H1 (cell line): ENCODE results near the gene SEMA7A. TPM values are rescaled to one million over a fixed set of nuclear protein-coding genes. Genes with fewer than 3 reads are reported as not detected.

ENCODE experiments used
- CTCF ChIA-PET: fragments of 300-600 bp; sonication (Branson Sonifier 250); formaldehyde crosslinking; loops from one replicate; lab custom pipeline; 2021; ENCODE audit not compliant: partially characterized antibody; lab: Charles Lee
- POLR2A ChIA-PET: fragments of 300-600 bp; sonication (Branson Sonifier 250); formaldehyde crosslinking; loops from one replicate; lab custom pipeline; 2021; ENCODE audit warnings: inconsistent platforms; ENCODE audit not compliant: partially characterized antibody; lab: Charles Lee
- DNase-seq, 2 experiments: peaks; one replicate each; pipeline versions ENCODE4 v3.0.0 to v3.0.0-alpha.2; 2010 to 2022; ENCODE audit warnings: low spot score in 2 of 2, low read depth in 1 of 2, mixed read lengths in 1 of 2
- FAIRE-seq: peaks from 2 replicates; lab custom pipeline; 2011; peaks lifted over from hg19 to GRCh38; lab: Jason Lieb, UNC
- H2AFZ ChIP-seq: 2 replicates; pipeline ENCODE4 v1.8.1; 2012; ENCODE audit warnings: low read length, inconsistent platforms
- H2AK5ac ChIP-seq: 2 replicates; pipeline ENCODE4 v1.6.1; 2013; ENCODE audit warnings: low read depth, low read length
- H2BK120ac ChIP-seq: replicated peaks from 2 replicates; pipeline ENCODE3; 2013; ENCODE audit warnings: low read depth, low read length, inconsistent platforms
- H2BK12ac ChIP-seq: 2 replicates; pipeline ENCODE4 v1.6.1; 2013; ENCODE audit warnings: low read depth, low read length
- H2BK15ac ChIP-seq: 2 replicates; pipeline ENCODE4 v1.6.1; 2013; ENCODE audit warnings: low read length
- H2BK20ac ChIP-seq: 2 replicates; pipeline ENCODE4 v1.6.1; 2013; ENCODE audit warnings: low read length
- H2BK5ac ChIP-seq: 2 replicates; pipeline ENCODE4 v1.6.1; 2013; ENCODE audit warnings: low read depth, low read length
- H3K14ac ChIP-seq: 2 replicates; pipeline ENCODE4 v1.6.1; 2013; ENCODE audit warnings: inconsistent platforms; ENCODE audit not compliant: insufficient read length
- H3K18ac ChIP-seq: 2 replicates; pipeline ENCODE4 v1.6.1; 2013; ENCODE audit warnings: low read length; ENCODE audit errors: extremely low read depth
- H3K23ac ChIP-seq: 2 replicates; pipeline ENCODE4 v1.6.1; 2013; ENCODE audit warnings: inconsistent platforms; ENCODE audit not compliant: insufficient read length
- H3K23me2 ChIP-seq: 2 replicates; pipeline ENCODE4 v1.6.1; 2013; ENCODE audit warnings: low read depth, low read length
- H3K27ac ChIP-seq: 2 replicates; pipeline ENCODE4 v1.6.1; 2011; ENCODE audit warnings: low read depth, low read length, inconsistent platforms
- H3K27me3 ChIP-seq, 4 experiments: replicated peaks in 1 of 4; 1 replicate in 1 of 4; 2 replicates in 3 of 4; pipeline versions ENCODE4 v1.6.1 to v1.8.1; 2011 to 2013; ENCODE audit warnings: low read length in 3 of 4, mild to moderate bottlenecking in 3 of 4, inconsistent platforms in 2 of 4, mixed read lengths in 2 of 4, moderate library complexity in 1 of 4; ENCODE audit not compliant: control insufficient read depth in 3 of 4, insufficient read depth in 3 of 4; ENCODE audit errors: extremely low read depth in 1 of 4
- H3K36me3 ChIP-seq, 4 experiments: 2 replicates each; pipeline versions ENCODE4 v1.6.1 to v1.8.1; 2011 to 2013; ENCODE audit warnings: mild to moderate bottlenecking in 4 of 4, low read length in 3 of 4, moderate library complexity in 2 of 4, control low read depth in 1 of 4, inconsistent platforms in 1 of 4; ENCODE audit not compliant: insufficient read depth in 4 of 4, control insufficient read depth in 2 of 4
- H3K4ac ChIP-seq: replicated peaks from 2 replicates; pipeline ENCODE3; 2013; ENCODE audit warnings: low read length, low read depth, mixed read lengths, inconsistent platforms; ENCODE audit not compliant: insufficient read length
- H3K4me1 ChIP-seq, 4 experiments: replicated peaks in 1 of 4; 1 replicate in 1 of 4; 2 replicates in 3 of 4; pipeline versions ENCODE4 v1.6.1 to v1.8.1; 2011 to 2013; ENCODE audit warnings: low read length in 3 of 4, inconsistent platforms in 2 of 4, mixed read lengths in 1 of 4; ENCODE audit not compliant: insufficient read depth in 4 of 4, control insufficient read depth in 3 of 4
- H3K4me2 ChIP-seq, 2 experiments: 2 replicates each; pipeline versions ENCODE4 v1.6.1 to v1.8.1; 2011 to 2013; ENCODE audit warnings: low read depth in 2 of 2, low read length in 2 of 2, control low read depth in 1 of 2, inconsistent platforms in 1 of 2, mild to moderate bottlenecking in 1 of 2; ENCODE audit not compliant: insufficient read depth in 1 of 2
- H3K4me3 ChIP-seq, 4 experiments: fragments of 200-600, 300-600 bp in 1 of 4; sonication (generic), shearing (Covaris generic), sonication (Bioruptor Twin) in 1 of 4; 2 replicates each; pipeline versions ENCODE4 v1.5.1 to v1.8.1; 2011 to 2016; ENCODE audit warnings: low read length in 4 of 4, low read depth in 3 of 4, control low read depth in 2 of 4, inconsistent platforms in 2 of 4, mild to moderate bottlenecking in 2 of 4, mixed read lengths in 1 of 4, moderate library complexity in 1 of 4; ENCODE audit not compliant: insufficient read depth in 2 of 4; ENCODE audit errors: extremely low read depth in 1 of 4
- H3K56ac ChIP-seq: replicated peaks from 2 replicates; pipeline ENCODE3; 2013; ENCODE audit warnings: low read depth, mild to moderate bottlenecking, mixed read lengths, low read length, inconsistent platforms; ENCODE audit not compliant: insufficient read length
- H3K79me1 ChIP-seq: 2 replicates; pipeline ENCODE4 v1.6.1; 2013; ENCODE audit warnings: low read depth, low read length, control low read depth
- H3K79me2 ChIP-seq, 2 experiments: 2 replicates each; pipeline versions ENCODE4 v1.6.1 to v1.8.1; 2012 to 2013; ENCODE audit warnings: low read length in 2 of 2, mild to moderate bottlenecking in 2 of 2, inconsistent platforms in 1 of 2; ENCODE audit not compliant: insufficient read depth in 2 of 2, control insufficient read depth in 1 of 2
- H3K9ac ChIP-seq, 4 experiments: replicated peaks in 1 of 4; 1 replicate in 1 of 4; 2 replicates in 3 of 4; pipeline versions ENCODE4 v1.6.1 to v1.8.1; 2011 to 2013; ENCODE audit warnings: low read depth in 3 of 4, low read length in 3 of 4, control low read depth in 2 of 4, mild to moderate bottlenecking in 2 of 4, moderate library complexity in 2 of 4, inconsistent platforms in 1 of 4; ENCODE audit errors: extremely low read depth in 1 of 4
- H3K9me3 ChIP-seq, 2 experiments: 2 replicates each; pipeline versions ENCODE4 v1.6.1 to v1.8.1; 2012 to 2013; ENCODE audit warnings: mild to moderate bottlenecking in 2 of 2, moderate library complexity in 2 of 2, control low read depth in 1 of 2, inconsistent platforms in 1 of 2, low read depth in 1 of 2, low read length in 1 of 2, mixed read lengths in 1 of 2; ENCODE audit not compliant: insufficient read depth in 2 of 2
- H4K20me1 ChIP-seq, 2 experiments: replicated peaks in 1 of 2; 2 replicates each; pipeline versions ENCODE3 to v1.8.1; 2011 to 2013; ENCODE audit warnings: inconsistent platforms in 2 of 2, low read length in 2 of 2, mild to moderate bottlenecking in 1 of 2; ENCODE audit not compliant: insufficient read depth in 2 of 2, control insufficient read depth in 1 of 2
- H4K5ac ChIP-seq: 2 replicates; pipeline ENCODE4 v1.6.1; 2013; ENCODE audit warnings: low read length, low read depth, mixed read lengths, inconsistent platforms; ENCODE audit not compliant: insufficient read length
- H4K8ac ChIP-seq: 2 replicates; pipeline ENCODE4 v1.8.0; 2013; ENCODE audit warnings: mild to moderate bottlenecking, moderate library complexity, low read length, inconsistent platforms; ENCODE audit not compliant: insufficient read depth; ENCODE audit errors: extremely low read depth
- H4K91ac ChIP-seq: replicated peaks from 2 replicates; pipeline ENCODE3; 2013; ENCODE audit warnings: low read length, mixed read lengths, inconsistent platforms; ENCODE audit not compliant: insufficient read length
- CTBP2 ChIP-seq: IDR thresholded peaks from 2 replicates; pipeline ENCODE4 v1.7.0; 2011; ENCODE audit warnings: borderline replicate concordance, mild to moderate bottlenecking, moderate library complexity, mixed read lengths, low read length; ENCODE audit not compliant: insufficient read depth, insufficient read length
- FOSL1 ChIP-seq: IDR thresholded peaks from 2 replicates; pipeline ENCODE4 v1.6.1; 2011; ENCODE audit warnings: mild to moderate bottlenecking, low read depth, low read length, moderate library complexity; ENCODE audit not compliant: insufficient read depth
- JUND ChIP-seq: IDR thresholded peaks from 2 replicates; pipeline ENCODE4 v1.6.1; 2011; ENCODE audit warnings: mild to moderate bottlenecking, improper control_type of control experiment, low read length
- KDM5A ChIP-seq: fragments of 200-600 bp; IDR thresholded peaks from 2 replicates; pipeline ENCODE4 v1.7.1; 2012; ENCODE audit warnings: mild to moderate bottlenecking, low read length, inconsistent platforms, mixed read lengths
- MAFK ChIP-seq: IDR thresholded peaks from 2 replicates; pipeline ENCODE4 v1.6.1; 2012; ENCODE audit warnings: low read depth, mild to moderate bottlenecking, improper control_type of control experiment, low read length
- SIN3A ChIP-seq, 2 experiments: IDR thresholded peaks in 1 of 2; conservative IDR thresholded peaks in 1 of 2; 2 replicates each; pipeline ENCODE4 v1.6.1; 2011 to 2012; ENCODE audit warnings: low read length in 2 of 2, improper control_type of control experiment in 1 of 2, low read depth in 1 of 2, mild to moderate bottlenecking in 1 of 2
- SIRT6 ChIP-seq: IDR thresholded peaks from one replicate; pipeline ENCODE4 v1.7.1; 2012; ENCODE audit warnings: low read length, inconsistent platforms
- SUZ12 ChIP-seq: fragments of 200-600 bp; sonication (generic); IDR thresholded peaks from 2 replicates; pipeline ENCODE4 v1.6.1; 2012; ENCODE audit warnings: mild to moderate bottlenecking, inconsistent platforms, low read length, moderate library complexity, mixed read lengths
- TAF7 ChIP-seq: optimal IDR thresholded peaks from 2 replicates; pipeline ENCODE3; 2011; ENCODE audit warnings: low read depth, mild to moderate bottlenecking, inconsistent platforms, low read length, moderate library complexity, borderline replicate concordance
- TBP ChIP-seq: IDR thresholded peaks from 2 replicates; pipeline ENCODE4 v1.6.1; 2011; ENCODE audit warnings: low read depth, low read length, improper control_type of control experiment
- YY1 ChIP-seq: IDR thresholded peaks from 2 replicates; pipeline ENCODE4 v1.6.1; 2011; ENCODE audit warnings: low read depth, mild to moderate bottlenecking, low read length
- WGBS, 2 experiments: shearing (Covaris generic) in 1 of 2; methylation state at CpG; one replicate each; pipeline versions ENCODE4 v1.1.6 to v1.1.7; 2013 to 2015; ENCODE audit warnings: low lambda C conversion rate in 2 of 2, mixed read lengths in 2 of 2, inconsistent platforms in 1 of 2, low coverage in 1 of 2, missing lambda C conversion rate in 1 of 2; ENCODE audit not compliant: insufficient replicate concordance in 2 of 2, insufficient coverage in 1 of 2, insufficient read length in 1 of 2; ENCODE audit errors: extremely low coverage in 1 of 2, missing lambda C conversion rate in 1 of 2; 5-methylcytosine and 5-hydroxymethylcytosine counted together
- polyA plus RNA-seq, 7 experiments: library from polyadenylated mRNA; depleted of rRNA in 3 of 7; stranded (reverse) in 5 of 7; unstranded in 2 of 7; fragments of >200 nt in 5 of 7; fragments of 200-250 nt in 2 of 7; gene quantifications; 1 replicate in 5 of 7; 2 replicates in 1 of 7; 4 replicates in 1 of 7; pipeline versions ENCODE4 v1.2.1 to v1.2.3, GENCODE V29; 2011 to 2013; ENCODE audit warnings: missing spikeins in 2 of 7, mixed read lengths in 2 of 7
- total RNA-seq: library from RNA; stranded (reverse); fragmentation: NEBNext Ultra II Directional; extraction: Animal tissue kit (Norgen Biotek cat#: 25700); gene quantifications from 2 replicates; pipeline ENCODE4 v1.2.1, GENCODE V29; 2021

Gene SEMA7A
- total and polyA plus RNA-seq, 2 of the 8 experiments (the other 6 are each of a cell fraction or from before 2014, with no cell fraction given) = 10.7 to 15.0 TPM

DNA sequence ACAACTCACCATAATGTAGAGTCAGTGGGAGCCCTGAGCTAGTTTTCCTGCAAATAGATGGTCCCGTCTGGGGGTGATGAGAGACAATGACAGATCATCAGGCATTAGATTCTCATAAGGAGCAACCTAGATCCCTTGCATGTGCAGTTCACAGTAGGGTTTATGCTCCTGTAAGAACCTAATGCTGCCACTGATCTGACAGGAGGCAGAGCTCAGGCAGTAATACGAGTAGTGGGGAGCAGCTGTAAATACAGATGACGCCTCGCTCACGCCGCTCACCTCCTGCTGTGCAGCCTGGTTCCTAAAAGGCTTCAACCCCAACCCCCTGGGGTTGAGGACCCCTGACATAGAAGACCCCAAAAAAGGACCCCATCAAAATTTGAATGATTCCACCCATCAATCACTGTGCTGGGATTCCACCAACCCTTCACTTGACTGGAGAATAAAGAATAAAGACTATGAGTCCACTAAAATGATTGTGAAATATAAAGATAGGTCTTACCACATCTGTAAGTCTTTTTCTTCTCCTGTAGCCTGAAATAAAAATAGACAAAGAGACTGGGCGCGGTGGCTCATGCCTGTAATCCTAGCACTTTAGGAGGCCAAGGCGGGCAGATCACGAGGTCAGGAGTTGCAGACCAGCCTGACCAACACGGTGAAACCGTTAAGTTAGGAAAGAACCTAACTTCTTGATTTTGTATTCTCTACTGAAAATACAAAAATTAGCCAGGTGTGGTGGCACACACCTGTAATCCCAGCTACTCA lies 37.1 kb upstream of the SEMA7A start:
- CTCF ChIA-PET = interaction anchor here (1.0 to 2.7 kb wide), 6 partner anchors 11 to 161 kb away, joined by 3 to 10 read pairs (median 3); no protein-coding TSS in a partner anchor
- 95% methylated on average over 12 of the region's 12 CpGs; no CpG with 5 or more reads in 1 of the 2 experiments for WGBS, 2 experiments
- H4K5ac ChIP-seq = no peak overlapping the region
- no peak for TF ChIP-seq CTBP2
- TF ChIP-seq KDM5A = no peak
- TF ChIP-seq SUZ12 = no peak
- TF ChIP-seq TAF7 = no peak
- TF ChIP-seq YY1 = no peak
- no peak for TF ChIP-seq FOSL1
- TF ChIP-seq TBP = no peak
- no peak for TF ChIP-seq JUND
- TF ChIP-seq SIN3A (conservative IDR thresholded peaks at IDR 0.05 in 1 of 2, IDR thresholded peaks at IDR 0.05 in 1 of 2; ENCODE audit: low read depth in 1 of 2, low read length in 2 of 2) = no peak
- no peak for TF ChIP-seq SIRT6
- no peak for TF ChIP-seq MAFK

More for the DNA sequence above, 37.1 kb upstream of the SEMA7A start:
- Histone ChIP-seq H3K56ac (no peak overlapping the region), H3K4ac (no peak overlapping the region), H2BK12ac (no peak overlapping the region), H4K8ac (no peak overlapping the region), H3K27ac (no peak overlapping the region), H4K91ac (no peak overlapping the region), H3K14ac (no peak overlapping the region), H3K9ac (no peak overlapping the region), H4K20me1 (no peaks in the 10 kb centered on the region), H3K4me1 (no peaks in the 10 kb centered on the region), H3K23me2 (no peaks in the 10 kb centered on the region), H2BK15ac (no peak overlapping the region), H3K79me1 (no peaks in the 10 kb centered on the region), H3K27me3 (no peaks in the 10 kb centered on the region), H2BK5ac (no peak overlapping the region), H2BK120ac (no peak overlapping the region), H3K18ac (no peak overlapping the region), H2AFZ (no peak overlapping the region), H3K36me3 (peaks cover 0 to 12% (median 4%) of the 10 kb centered on the region in 4 experiments; a peak in 6 of 8 replicates), H2BK20ac (no peak overlapping the region), H3K79me2 (no peaks in the 10 kb centered on the region), H2AK5ac (no peak overlapping the region), H3K4me3 (no peak overlapping the region), H3K23ac (no peak overlapping the region), H3K9me3 (no peaks in the 10 kb centered on the region), H3K4me2 (no peak overlapping the region)
- no peak for DNase-seq
- POLR2A ChIA-PET = interaction anchor here (1.1 to 1.5 kb wide), 3 partner anchors 9 to 12 kb away, joined by 3 to 6 read pairs (median 3); partner anchors contain the start of gene UBL7
- no peak for FAIRE-seq
